Vagina (tissue), 2 donors: ENCODE data around the gene DBET.

Source experiments
- POLR2AphosphoS5 ChIP-seq, 2 donors: sonication (generic); formaldehyde crosslinking; IDR thresholded peaks; one replicate each; pipeline ENCODE4 v1.9.0; 2017; ENCODE audit warnings: antibody characterized with exemption in 2 of 2, mild to moderate bottlenecking in 2 of 2, low read depth in 1 of 2; ENCODE audit not compliant: insufficient read depth in 1 of 2
- TF ChIP-seq, protein P1 (sequence below), 3 experiments: fragments of 450-650 bp in 2 of 3; fragments of 200-600 bp in 1 of 3; sonication (generic) in 1 of 3; IDR thresholded peaks; one replicate each; pipeline ENCODE4 v1.5.1; 2017 to 2019; ENCODE audit warnings: antibody characterized with exemption in 3 of 3, mild to moderate bottlenecking in 2 of 3, moderate library complexity in 2 of 3

GRCh38 chr4:190018201-190018920 is 45.9 kb upstream of the DBET start:
- TF ChIP-seq, protein P1, sequence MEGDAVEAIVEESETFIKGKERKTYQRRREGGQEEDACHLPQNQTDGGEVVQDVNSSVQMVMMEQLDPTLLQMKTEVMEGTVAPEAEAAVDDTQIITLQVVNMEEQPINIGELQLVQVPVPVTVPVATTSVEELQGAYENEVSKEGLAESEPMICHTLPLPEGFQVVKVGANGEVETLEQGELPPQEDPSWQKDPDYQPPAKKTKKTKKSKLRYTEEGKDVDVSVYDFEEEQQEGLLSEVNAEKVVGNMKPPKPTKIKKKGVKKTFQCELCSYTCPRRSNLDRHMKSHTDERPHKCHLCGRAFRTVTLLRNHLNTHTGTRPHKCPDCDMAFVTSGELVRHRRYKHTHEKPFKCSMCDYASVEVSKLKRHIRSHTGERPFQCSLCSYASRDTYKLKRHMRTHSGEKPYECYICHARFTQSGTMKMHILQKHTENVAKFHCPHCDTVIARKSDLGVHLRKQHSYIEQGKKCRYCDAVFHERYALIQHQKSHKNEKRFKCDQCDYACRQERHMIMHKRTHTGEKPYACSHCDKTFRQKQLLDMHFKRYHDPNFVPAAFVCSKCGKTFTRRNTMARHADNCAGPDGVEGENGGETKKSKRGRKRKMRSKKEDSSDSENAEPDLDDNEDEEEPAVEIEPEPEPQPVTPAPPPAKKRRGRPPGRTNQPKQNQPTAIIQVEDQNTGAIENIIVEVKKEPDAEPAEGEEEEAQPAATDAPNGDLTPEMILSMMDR (IDR thresholded peaks at IDR 0.05) = no peak
- no peak for TF ChIP-seq POLR2AphosphoS5 (IDR thresholded peaks at IDR 0.05; ENCODE audit: insufficient read depth in 1 of 2, low read depth in 1 of 2)
